Activated T-cell treated with anti-CD3 and anti-CD28 coated beads, Interleukin-2, amount 50 U/mL, for 48 hours (primary cell): Measurements from ENCODE around the gene ATP8A1.

ENCODE experiments used
- DNase-seq, 2 experiments: peaks; one replicate each; pipeline ENCODE4 v3.0.0-alpha.2; 2020

ATP8A1 gene

GRCh38 chr4:42562016-42562415 lies 94.9 kb downstream of the ATP8A1 start:
- DNase-seq = no peak

GRCh38 chr4:42561031-42561430 lies 95.9 kb downstream of the ATP8A1 start:
- no peak for DNase-seq

GRCh38 chr4:42560467-42560861 lies 96.4 kb downstream of the ATP8A1 start:
- DNase-seq = no peak

GRCh38 chr4:42558156-42558555 lies 98.7 kb downstream of the ATP8A1 start:
- DNase-seq = no peak

GRCh38 chr4:42555828-42556227 lies 101.1 kb downstream of the ATP8A1 start:
- DNase-seq = no peak

DNA sequence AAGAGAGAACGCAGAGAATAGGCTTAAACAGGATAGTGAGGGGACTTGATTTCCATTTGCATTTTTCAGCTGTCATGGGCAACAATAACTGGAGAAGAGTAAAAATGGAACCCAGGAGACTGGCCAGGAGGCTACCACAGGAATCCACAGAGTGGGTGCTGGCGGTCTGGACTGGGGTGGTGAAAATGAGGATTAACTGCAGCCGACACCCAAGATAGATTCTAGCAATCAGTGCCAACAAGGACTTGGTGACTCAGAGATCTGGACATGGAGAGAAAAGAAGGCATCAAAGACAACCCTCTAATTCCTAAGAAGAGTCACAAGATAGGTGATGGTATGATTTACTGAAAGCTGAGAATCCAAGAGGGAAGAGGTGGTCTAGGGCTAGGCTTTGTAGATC lies 102.8 kb downstream of the ATP8A1 start:
- DNase-seq = no peak

DNA sequence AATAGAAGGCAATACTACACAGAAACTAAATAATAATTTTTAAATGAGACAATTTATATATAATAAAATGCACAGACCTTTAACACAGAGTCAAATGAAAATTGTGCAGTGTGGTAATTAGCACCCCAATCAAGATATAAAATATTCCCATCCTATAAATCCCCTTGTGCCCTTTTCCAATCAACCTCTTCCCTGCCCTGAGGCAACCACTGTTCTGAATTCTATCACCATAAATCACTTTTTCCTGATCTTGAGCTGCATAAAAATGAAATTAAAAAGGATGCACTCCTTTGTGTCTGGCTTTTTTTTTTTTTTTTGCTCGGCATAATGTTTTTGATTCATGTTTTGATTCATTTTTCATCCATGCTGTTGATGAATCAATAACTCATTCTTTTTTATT lies 107.0 kb downstream of the ATP8A1 start:
- DNase-seq = no peak

DNA sequence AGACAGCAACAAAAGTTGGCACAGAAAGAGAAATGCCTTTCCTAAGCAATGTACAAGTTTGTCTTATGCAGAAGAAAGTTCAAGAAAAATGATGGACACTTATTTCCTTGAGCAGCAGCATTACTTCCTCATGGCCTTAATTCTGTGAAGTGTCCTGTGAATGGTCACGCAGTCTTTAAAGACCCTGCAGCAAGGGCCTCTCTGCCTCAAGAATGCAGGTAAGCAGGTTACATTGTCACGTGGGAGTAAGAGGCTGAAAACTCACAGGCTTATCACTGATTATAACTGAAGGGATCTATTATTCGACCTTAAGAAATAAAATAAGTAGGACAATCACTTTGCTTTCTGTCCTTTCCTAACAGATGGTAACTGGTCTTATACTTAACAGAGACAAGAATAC lies 109.1 kb downstream of the ATP8A1 start:
- DNase-seq = no peak

DNA sequence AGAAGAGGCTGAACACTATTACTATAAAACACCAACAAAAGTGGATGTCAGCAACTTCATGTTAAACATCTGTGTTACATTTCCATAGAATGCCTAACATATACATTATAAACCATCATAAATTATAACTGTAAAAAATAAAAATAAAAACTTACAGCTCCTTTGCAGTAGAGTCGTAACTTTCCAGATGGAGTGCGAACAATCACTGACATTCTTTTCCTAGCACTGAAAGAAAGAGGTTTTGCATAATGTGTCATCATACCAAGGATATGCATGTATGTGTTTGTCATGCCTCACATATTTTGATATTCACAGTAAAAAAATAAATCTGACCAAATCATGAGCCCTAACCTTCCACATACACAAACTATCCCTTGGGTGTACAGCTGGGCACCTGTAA lies 113.1 kb downstream of the ATP8A1 start:
- no peak for DNase-seq

- no peak for DNase-seq
These were observed 113.8 kb downstream of the ATP8A1 start for GRCh38 chr4:42543126-42543525.

GRCh38 chr4:42541647-42542046 lies 115.3 kb downstream of the ATP8A1 start:
- DNase-seq = no peak

DNA sequence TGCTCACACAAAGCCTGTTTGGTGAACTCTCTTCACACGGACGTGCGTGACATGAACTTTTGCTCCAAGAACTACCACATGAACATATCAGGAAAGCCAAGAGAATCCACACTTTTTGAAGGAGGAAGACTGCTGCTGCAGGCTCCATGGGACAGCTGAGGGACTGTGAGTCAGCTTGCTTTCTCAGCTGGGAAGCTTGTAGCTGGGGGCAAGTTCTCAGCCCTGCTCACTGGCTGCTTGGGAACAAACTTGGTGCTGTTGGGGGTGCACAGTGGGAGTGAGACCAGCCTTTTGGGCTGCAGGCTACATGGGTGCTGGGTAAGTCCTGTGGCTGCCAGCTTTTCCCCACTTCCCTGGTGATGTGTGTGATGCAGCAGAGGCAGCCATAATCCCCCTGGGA lies 123.9 kb downstream of the ATP8A1 start:
- DNase-seq = no peak

- no peak for DNase-seq
These were observed 125.4 kb downstream of the ATP8A1 start for GRCh38 chr4:42531341-42532030.

GRCh38 chr4:42523066-42523718 lies 133.7 kb downstream of the ATP8A1 start:
- DNase-seq = no peak

- peak; percentile 31 to 35 for DNase-seq
These were observed 137.0 kb downstream of the ATP8A1 start for GRCh38 chr4:42519803-42520417.

DNA sequence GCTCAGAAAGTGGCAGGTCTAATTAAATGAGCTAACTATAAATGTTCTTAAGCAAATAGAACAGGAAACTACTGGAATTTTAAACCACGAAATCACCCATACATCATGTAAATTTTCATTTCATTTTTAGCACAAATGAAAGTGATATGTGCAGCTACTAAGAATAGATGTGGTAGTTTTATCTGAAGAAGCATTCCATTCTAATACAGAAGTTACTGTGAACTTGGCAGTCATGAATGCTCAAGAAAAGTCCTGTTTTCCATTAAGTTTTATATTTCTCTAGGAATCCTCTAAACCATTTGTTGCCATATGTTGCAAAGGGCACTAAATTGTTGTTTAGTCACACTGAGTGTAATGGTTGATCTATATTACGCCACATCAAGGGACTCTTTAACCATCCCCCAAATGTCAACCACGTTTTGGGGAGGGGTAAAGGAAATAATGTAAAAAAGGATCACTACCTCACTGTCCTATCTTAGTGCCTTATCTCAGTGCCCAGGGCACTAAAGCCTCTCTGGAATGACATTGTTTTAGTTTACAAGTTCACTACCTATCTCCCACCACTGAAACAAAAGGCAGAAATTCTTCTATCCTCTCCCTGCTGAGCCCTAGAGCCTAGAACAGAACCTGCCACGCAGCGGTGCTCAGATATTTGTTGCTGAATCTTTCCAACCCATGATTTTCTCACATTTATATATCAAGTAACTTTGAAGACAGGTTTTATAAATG lies 141.6 kb downstream of the ATP8A1 start:
- no peak for DNase-seq

DNA sequence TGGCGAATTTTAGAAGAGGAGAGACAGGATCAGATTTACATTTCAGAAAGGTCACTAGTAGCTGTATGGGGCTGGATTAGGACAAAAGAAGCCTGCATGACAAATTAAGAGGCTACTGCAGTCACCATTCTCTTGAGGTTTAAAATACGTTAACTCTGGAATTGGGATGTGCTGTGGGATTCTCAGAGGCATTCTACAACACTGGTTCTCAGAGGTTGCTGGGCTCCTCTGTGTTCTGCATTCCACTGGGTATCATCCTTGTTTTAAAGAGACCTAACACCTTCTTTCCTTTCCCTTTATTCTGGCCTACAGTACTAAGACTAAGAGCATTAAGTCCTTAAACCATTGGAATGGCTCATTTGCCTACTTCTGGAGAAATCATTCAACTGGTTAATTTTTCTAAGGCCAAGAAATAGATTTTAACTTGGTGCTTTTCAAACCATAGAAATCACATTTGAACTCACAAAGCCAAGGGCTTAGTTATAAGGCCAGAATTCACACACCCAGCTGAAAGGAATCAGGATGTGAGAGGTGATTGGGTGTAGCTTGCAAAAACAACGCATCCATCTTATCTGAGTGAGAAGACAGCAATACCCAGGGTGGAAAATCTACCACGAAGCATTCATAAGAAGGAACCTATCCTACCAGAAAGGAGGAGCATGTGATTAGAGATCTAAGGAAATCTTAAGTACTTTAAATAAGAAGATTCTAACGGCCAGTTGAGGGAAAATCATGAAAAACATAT lies 143.0 kb downstream of the ATP8A1 start:
- DNase-seq = no peak

DNA sequence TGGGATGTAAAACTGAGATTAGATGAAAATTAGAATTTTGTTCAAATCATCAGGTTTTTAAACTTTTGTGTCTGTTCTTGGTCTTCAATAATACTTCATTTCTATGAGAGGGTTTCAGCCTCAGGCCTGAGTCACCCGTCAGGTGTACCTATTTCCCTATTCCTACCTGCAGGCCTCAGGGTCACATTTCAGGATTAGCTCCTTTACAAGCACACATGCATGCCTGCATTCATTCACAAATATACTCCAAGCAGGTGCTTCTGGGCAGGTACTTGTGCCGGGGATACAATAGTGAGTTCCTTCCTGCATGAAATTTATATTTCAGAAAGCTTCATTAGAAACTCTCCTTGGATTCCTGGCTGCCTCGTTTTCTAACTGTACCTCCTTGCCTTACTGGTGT lies 144.7 kb downstream of the ATP8A1 start:
- DNase-seq = no peak

DNA sequence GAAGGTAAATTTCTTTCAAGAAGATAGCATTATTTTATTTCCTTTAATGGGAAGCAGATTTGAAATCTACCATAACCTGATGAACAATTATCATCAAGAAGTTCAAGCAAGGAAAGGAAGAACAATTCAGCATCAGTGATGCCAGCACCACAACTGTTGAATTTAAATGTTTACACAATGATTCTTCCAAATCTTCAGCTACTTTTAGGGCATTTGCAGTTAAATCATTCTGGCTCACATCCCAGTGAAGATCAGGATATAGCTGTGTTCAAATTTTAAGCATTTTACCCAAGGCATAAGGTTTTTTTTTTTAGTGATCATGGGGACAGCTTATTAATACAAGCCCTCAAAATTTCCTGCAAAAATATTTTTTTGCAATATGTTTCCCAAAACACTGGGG lies 146.7 kb downstream of the ATP8A1 start:
- DNase-seq = no peak

- DNase-seq = no peak
These were observed 155.1 kb downstream of the ATP8A1 start for GRCh38 chr4:42501624-42502401.

- DNase-seq = no peak
These were observed 158.9 kb downstream of the ATP8A1 start for GRCh38 chr4:42498040-42498439.
